ENCODE data around the gene RAB42.

RAB42 gene

DNA sequence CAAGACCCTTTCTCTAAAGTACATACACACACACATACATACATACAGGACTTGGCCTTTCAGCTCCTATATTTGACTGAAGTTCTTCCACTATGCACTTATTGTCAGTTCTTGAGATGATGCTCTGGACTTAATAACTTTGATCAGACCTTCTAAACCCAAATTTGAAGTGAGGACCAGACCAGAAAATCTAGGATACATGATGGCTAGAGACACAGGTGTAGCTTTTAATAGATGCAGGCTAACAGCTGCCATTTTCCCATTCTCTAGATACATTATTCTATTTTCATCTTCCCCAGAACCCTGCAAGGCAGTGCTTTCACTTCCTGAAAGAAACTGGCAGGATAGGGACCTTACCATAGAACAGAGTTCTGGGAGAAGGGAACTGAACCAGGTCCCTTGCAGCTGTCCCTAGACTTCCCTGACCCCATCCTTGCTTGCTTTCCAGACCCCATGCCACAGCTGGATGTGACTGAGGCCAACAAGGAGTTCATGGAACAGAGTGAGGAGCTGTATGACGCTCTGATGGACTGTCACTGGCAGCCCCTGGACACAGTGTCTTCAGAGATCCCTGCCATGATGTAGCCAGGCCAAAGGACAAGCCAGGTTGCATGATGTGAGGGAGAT, 14.9 kb upstream of the RAB42 start:
- no peak overlapping the region for H3K4me3 ChIP-seq (ENCODE audit: low read depth, low read length)
- no peak for DNase-seq (ENCODE audit: low read depth)
- TF ChIP-seq, protein P1, sequence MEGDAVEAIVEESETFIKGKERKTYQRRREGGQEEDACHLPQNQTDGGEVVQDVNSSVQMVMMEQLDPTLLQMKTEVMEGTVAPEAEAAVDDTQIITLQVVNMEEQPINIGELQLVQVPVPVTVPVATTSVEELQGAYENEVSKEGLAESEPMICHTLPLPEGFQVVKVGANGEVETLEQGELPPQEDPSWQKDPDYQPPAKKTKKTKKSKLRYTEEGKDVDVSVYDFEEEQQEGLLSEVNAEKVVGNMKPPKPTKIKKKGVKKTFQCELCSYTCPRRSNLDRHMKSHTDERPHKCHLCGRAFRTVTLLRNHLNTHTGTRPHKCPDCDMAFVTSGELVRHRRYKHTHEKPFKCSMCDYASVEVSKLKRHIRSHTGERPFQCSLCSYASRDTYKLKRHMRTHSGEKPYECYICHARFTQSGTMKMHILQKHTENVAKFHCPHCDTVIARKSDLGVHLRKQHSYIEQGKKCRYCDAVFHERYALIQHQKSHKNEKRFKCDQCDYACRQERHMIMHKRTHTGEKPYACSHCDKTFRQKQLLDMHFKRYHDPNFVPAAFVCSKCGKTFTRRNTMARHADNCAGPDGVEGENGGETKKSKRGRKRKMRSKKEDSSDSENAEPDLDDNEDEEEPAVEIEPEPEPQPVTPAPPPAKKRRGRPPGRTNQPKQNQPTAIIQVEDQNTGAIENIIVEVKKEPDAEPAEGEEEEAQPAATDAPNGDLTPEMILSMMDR (IDR thresholded peaks at IDR 0.05; ENCODE audit: low read depth, low read length, missing control alignments): no peak

DNA sequence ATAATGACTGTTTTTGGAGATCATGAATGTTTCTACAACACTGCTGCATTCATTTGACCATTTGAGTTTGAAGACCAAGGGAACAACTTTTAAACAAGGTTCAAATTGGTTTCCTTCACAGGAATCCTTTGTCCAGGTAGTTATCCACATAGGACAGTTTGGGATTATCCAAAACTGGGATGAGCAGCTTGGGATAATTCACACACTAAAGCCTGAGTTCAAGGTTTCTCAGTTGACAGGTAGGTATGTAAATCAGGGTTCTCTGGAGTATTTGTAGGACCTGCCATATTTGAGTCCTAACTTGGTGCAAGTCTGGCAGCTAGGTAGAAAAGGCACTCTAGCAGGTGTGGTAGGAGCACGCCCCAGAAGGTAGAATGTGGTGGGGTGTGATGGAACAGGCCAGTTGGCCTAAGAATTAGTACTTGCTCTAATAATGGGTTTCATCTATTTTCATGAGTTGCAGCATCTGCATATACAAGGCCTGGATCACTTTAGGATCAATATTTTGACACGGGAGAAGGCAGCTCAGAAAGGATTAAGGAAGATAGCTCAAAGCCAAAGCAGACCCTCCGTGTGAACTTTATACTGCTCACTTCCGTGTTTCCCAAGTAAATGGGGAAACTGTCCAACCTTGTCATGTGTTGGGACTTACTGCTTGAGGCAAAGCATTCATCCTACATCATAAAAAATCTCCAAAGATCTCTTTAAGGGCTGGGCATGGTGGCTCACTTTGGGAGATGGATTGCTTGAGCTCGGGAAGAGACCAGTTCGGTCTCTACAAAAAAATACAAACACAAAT, 14.1 kb upstream of the RAB42 start:
- no peak for DNase-seq (ENCODE audit: low read depth)
- H3K4me3 ChIP-seq (ENCODE audit: low read depth, low read length): no peak overlapping the region

DNA sequence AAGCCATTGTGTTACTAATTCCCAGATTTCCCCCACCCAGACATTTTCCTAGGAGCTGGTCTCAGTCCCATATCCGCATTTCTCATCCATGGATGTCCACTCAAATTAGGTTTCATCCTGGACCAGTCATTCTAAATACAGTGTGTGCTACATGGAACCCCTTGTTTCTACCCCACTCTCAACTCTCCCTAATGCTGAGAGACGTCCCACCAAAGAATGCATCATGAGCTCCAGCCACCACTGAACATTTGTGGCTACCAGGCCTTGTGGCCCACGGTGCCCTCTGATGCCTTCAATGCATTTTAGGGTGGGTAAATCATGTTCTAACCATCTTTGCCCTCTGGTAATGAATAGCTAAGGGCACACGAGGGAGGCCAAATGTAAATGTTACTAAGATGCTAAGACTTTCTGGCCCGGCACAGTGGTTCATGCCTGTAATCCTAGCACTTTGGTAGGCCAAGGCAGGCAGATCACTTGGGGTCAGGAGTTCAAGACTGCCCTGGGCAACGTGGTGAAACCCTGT, 13.3 kb upstream of the RAB42 start:
- peak overlapping the region; percentile 64 for H3K4me3 ChIP-seq (ENCODE audit: low read depth, low read length)
- DNase-seq (ENCODE audit: low read depth): no peak
- TF ChIP-seq, protein P1 (IDR thresholded peaks at IDR 0.05; ENCODE audit: low read depth, low read length, missing control alignments): no peak

More for the DNA sequence above, 14.1 kb upstream of the RAB42 start:
- TF ChIP-seq, protein P1 (IDR thresholded peaks at IDR 0.05; ENCODE audit: low read depth, low read length, missing control alignments): no peak

DNA sequence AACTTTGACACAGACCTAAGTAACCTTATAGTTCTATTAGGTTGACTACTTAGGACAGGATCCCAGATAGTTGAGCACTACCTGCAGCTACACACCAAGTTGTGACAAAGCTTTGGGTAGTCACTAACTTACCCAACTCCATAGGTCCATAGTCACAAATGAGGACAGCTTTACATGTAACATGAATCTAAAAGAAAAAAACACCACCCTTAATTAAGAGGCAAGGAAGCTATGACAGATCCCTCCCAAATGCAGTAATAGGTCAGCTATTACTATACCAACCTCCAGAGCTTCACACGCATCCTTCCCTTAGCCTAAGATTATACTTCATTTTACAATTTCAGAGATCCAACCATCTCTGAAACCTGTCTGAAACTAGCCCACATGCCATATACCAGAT, 12.7 kb upstream of the RAB42 start:
- H3K4me3 ChIP-seq (ENCODE audit: low read depth, low read length): peak overlapping the region; percentile 64
- TF ChIP-seq, protein P1 (IDR thresholded peaks at IDR 0.05; ENCODE audit: low read depth, low read length, missing control alignments): no peak
- no peak for DNase-seq (ENCODE audit: low read depth)

DNA sequence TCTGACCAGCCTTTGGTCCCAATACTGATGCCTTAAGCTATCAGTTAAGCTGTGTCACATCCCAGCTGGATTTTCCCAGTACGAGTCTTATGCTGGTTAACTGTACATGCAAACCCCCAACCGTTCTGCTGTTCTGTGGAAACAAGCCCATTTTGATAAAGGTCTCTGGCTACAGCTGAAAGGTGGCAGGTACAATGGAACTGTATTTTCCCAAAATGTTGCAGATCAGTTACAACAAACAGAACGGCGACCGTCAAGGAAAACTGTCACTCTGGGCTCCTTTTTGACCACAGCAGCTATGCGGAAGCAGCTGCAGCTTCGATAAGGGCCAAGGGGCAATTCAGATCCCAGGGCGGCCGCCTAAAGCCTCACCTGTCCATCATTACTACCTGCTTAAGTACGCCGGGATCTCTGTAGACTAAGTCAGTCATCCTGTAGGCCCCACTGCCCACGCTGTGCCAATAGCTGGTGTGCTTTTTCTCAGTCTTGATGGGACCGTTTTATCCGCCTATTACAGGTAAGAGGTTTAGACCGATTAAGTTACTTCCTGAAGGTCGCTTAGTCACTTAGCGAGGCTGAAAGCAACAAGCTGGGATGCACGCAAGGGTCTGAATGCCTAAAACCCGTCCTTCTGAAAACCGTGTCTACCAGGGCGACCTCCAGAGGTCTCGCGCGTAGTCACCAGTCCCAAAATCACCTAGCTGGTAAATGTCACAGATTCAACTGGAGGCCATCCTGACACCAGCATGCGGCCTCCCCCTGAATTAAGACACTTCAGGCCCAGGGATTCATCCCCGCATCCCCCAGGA, 11.1 kb upstream of the RAB42 start:
- peak overlapping the region; percentile 64 for H3K4me3 ChIP-seq (ENCODE audit: low read depth, low read length)
- DNase-seq (ENCODE audit: low read depth): no peak
- TF ChIP-seq, protein P1 (IDR thresholded peaks at IDR 0.05; ENCODE audit: low read depth, low read length, missing control alignments): peak; percentile 44

DNA sequence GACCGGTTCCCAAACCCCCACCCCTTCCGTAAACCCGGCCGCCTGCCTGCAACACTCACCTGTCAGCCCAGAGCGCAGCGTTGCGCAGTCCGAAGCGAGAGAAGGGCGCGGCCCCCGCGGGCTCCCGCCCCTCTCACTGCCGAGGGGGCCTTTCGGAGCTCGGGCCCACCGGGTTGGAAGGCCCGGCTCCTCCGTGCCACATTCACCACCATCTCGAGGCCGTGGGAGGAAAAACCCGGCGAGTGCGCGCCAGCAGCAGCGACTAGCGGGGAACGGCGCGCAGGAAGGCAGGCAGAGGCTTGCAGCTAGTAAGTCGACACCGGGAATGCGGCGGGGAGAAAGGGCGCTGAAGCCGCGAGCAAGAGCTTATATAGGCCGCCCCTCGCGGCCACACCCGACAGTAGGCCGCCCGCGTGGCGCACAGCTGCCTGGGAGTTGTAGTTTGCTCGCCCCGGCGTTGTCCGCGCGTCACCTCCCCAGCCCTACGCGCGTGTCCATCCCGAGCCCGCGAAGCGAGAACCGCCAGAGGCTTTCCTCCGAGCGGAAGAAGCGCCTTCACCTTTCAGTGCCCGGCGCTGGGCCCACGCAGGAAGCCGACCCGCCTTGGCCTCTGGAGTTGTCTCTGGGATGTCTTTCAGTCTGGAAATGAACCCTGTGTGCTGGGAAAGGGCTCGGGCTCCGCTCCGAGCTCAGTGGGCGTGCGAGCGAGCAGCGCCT, 10.4 kb upstream of the RAB42 start:
- H3K4me3 ChIP-seq (ENCODE audit: low read depth, low read length): peak overlapping the region; percentile 64
- DNase-seq (ENCODE audit: low read depth): peak; percentile 90
- TF ChIP-seq, protein P1 (IDR thresholded peaks at IDR 0.05; ENCODE audit: low read depth, low read length, missing control alignments): no peak
